Sigmoid colon (tissue), 7 donors: ENCODE data around the gene FAM216B. TPM values are rescaled to one million over a fixed set of nuclear protein-coding genes. Genes with fewer than 3 reads are reported as not detected.

Experiments
- DNase-seq: peaks from one replicate; pipeline ENCODE4 v3.0.0-alpha.2; 2019
- H3K27ac ChIP-seq, 4 donors: fragments of 200-600 bp; sonication (generic); one replicate each; pipeline ENCODE4 v1.5.1; 2016 to 2019; ENCODE audit warnings: mild to moderate bottlenecking in 1 of 4
- H3K27me3 ChIP-seq, 3 donors: fragments of 200-600 bp; sonication (generic); one replicate each; pipeline ENCODE4 v1.5.1; 2019; ENCODE audit warnings: mild to moderate bottlenecking in 1 of 3
- H3K36me3 ChIP-seq, 4 donors: fragments of 200-600 bp; sonication (generic); one replicate each; pipeline ENCODE4 v1.5.1; 2016 to 2019
- H3K4me1 ChIP-seq, 4 donors: fragments of 200-600 bp; sonication (generic); one replicate each; pipeline ENCODE4 v1.5.1; 2017 to 2019
- H3K4me3 ChIP-seq, 4 donors: fragments of 200-600 bp; sonication (generic); one replicate each; pipeline ENCODE4 v1.5.1; 2017 to 2019; ENCODE audit warnings: mild to moderate bottlenecking in 2 of 4, moderate library complexity in 1 of 4
- H3K9me3 ChIP-seq, 4 donors: fragments of 200-600 bp in 3 of 4; sonication (generic) in 3 of 4; one replicate each; pipeline versions ENCODE4 v1.5.1 to v1.6.1; 2013 to 2019
- CTCF ChIP-seq, 4 experiments: fragments of 450-650 bp in 3 of 4; fragments of 200-600 bp in 1 of 4; IDR thresholded peaks; one replicate each; pipeline ENCODE4 v1.5.1; 2016 to 2019; ENCODE audit warnings: antibody characterized with exemption in 4 of 4, mild to moderate bottlenecking in 3 of 4, moderate library complexity in 2 of 4
- EP300 ChIP-seq, 4 donors: sonication (generic); formaldehyde crosslinking; IDR thresholded peaks; one replicate each; pipeline ENCODE4 v1.6.1; 2017; ENCODE audit warnings: antibody characterized with exemption in 4 of 4
- POLR2A ChIP-seq, 2 donors: fragments of 450-650 bp; IDR thresholded peaks; one replicate each; pipeline ENCODE4 v1.6.1; 2016; ENCODE audit warnings: antibody characterized with exemption in 2 of 2, mild to moderate bottlenecking in 2 of 2, moderate library complexity in 2 of 2
- POLR2AphosphoS5 ChIP-seq, 4 donors: sonication (generic); formaldehyde crosslinking; IDR thresholded peaks; one replicate each; pipeline ENCODE4 v1.6.1; 2017; ENCODE audit warnings: antibody characterized with exemption in 4 of 4
- WGBS, 2 donors: extraction: QIAGEN DNeasy Blood & Tissue Kit; methylation state at CpG; one replicate each; pipeline ENCODE4 v1.1.7; 2013; 5-methylcytosine and 5-hydroxymethylcytosine counted together
- intact Hi-C: fragments of 100-400 bp; cut with DNase I; formaldehyde crosslinking; loops from one replicate; pipeline ENCODE4 v1.15.1; 2023
- polyA plus RNA-seq, 3 donors: library from polyadenylated mRNA; stranded (reverse); fragments of 200-250 nt; gene quantifications; one replicate each; pipeline ENCODE4 v1.2.3, GENCODE V29; 2013
- total RNA-seq, 4 donors: library from RNA; depleted of rRNA; stranded (reverse); fragments of >200 nt; gene quantifications; one replicate each; pipeline ENCODE4 v1.1.0, GENCODE V29; 2016
- donor health status: healthy with polysubstance abuse.
- donor health status: Bipolar disorder and iron deficiency.
- donor health status: healthy.

The FAM216B gene
- total and polyA plus RNA-seq, 7 donors = 0.23 to 0.86 TPM; not detected in 5

GRCh38 chr13:42751693-42752092 lies 29.7 kb upstream of the FAM216B start:
- TF ChIP-seq POLR2A (IDR thresholded peaks at IDR 0.05) (no peak), EP300 (IDR thresholded peaks at IDR 0.05) (no peak), CTCF (IDR thresholded peaks at IDR 0.05) (no peak), POLR2AphosphoS5 (IDR thresholded peaks at IDR 0.05) (no peak)
- Histone ChIP-seq H3K36me3 (no peaks in the 10 kb centered on the region), H3K9me3 (no peaks in the 10 kb centered on the region), H3K27ac (no peak overlapping the region), H3K27me3 (no peaks in the 10 kb centered on the region), H3K4me3 (no peak overlapping the region), H3K4me1 (peaks cover 0 to 12% (median 6%) of the 10 kb centered on the region in 4 donors)
- 80 to 82% methylated on average over 3 of the region's 3 CpGs for WGBS, 2 donors
- DNase-seq = no peak
- intact Hi-C loops = no loop called here

- WGBS, 2 donors = 94 to 97% methylated on average over 2 of the region's 2 CpGs
- no peaks in the 10 kb centered on the region for H3K27me3 ChIP-seq
- intact Hi-C loops = no loop called here
- TF ChIP-seq POLR2AphosphoS5 (IDR thresholded peaks at IDR 0.05) = no peak
- no peak for TF ChIP-seq CTCF (IDR thresholded peaks at IDR 0.05)
- TF ChIP-seq EP300 (IDR thresholded peaks at IDR 0.05) = no peak
- no peak for TF ChIP-seq POLR2A (IDR thresholded peaks at IDR 0.05)
- no peak for DNase-seq
- no peak overlapping the region for H3K27ac ChIP-seq
- no peaks in the 10 kb centered on the region for H3K9me3 ChIP-seq
- no peak overlapping the region for H3K4me3 ChIP-seq
- H3K36me3 ChIP-seq = no peaks in the 10 kb centered on the region
- H3K4me1 ChIP-seq = peaks cover 0 to 12% (median 2%) of the 10 kb centered on the region in 4 donors
These were observed 28.7 kb upstream of the FAM216B start for GRCh38 chr13:42752731-42753130.

GRCh38 chr13:42753697-42754096 lies 27.7 kb upstream of the FAM216B start:
- Histone ChIP-seq H3K36me3 (no peaks in the 10 kb centered on the region), H3K27ac (no peak overlapping the region), H3K4me3 (no peak overlapping the region), H3K27me3 (no peaks in the 10 kb centered on the region), H3K4me1 (peaks cover 0 to 12% (median 2%) of the 10 kb centered on the region in 4 donors), H3K9me3 (no peaks in the 10 kb centered on the region)
- TF ChIP-seq CTCF (IDR thresholded peaks at IDR 0.05) (no peak), POLR2A (IDR thresholded peaks at IDR 0.05) (no peak), EP300 (IDR thresholded peaks at IDR 0.05) (no peak), POLR2AphosphoS5 (IDR thresholded peaks at IDR 0.05) (no peak)
- intact Hi-C loops = no loop called here
- no peak for DNase-seq
- 72 to 78% methylated on average over 5 of the region's 5 CpGs for WGBS, 2 donors

- no peak overlapping the region for H3K27ac ChIP-seq
- 94 to 96% methylated on average over 1 of the region's 1 CpG for WGBS, 2 donors
- DNase-seq = no peak
- H3K4me3 ChIP-seq = no peak overlapping the region
- H3K27me3 ChIP-seq = no peaks in the 10 kb centered on the region
- intact Hi-C loops = no loop called here
- H3K36me3 ChIP-seq = no peaks in the 10 kb centered on the region
- TF ChIP-seq CTCF (IDR thresholded peaks at IDR 0.05) (no peak), EP300 (IDR thresholded peaks at IDR 0.05) (no peak)
- peaks cover 0 to 12% (median 2%) of the 10 kb centered on the region in 4 donors for H3K4me1 ChIP-seq
- no peaks in the 10 kb centered on the region for H3K9me3 ChIP-seq
These were observed 26.4 kb upstream of the FAM216B start for GRCh38 chr13:42754801-42755510.
